Measurements from ENCODE around the gene SREBF1. TPM values are rescaled to one million over a fixed set of nuclear protein-coding genes. Genes with fewer than 3 reads are reported as not detected.

The SREBF1 gene
- total RNA-seq, 6 experiments from 2014 or later: 63.8 to 246 (median 173) TPM

DNA sequence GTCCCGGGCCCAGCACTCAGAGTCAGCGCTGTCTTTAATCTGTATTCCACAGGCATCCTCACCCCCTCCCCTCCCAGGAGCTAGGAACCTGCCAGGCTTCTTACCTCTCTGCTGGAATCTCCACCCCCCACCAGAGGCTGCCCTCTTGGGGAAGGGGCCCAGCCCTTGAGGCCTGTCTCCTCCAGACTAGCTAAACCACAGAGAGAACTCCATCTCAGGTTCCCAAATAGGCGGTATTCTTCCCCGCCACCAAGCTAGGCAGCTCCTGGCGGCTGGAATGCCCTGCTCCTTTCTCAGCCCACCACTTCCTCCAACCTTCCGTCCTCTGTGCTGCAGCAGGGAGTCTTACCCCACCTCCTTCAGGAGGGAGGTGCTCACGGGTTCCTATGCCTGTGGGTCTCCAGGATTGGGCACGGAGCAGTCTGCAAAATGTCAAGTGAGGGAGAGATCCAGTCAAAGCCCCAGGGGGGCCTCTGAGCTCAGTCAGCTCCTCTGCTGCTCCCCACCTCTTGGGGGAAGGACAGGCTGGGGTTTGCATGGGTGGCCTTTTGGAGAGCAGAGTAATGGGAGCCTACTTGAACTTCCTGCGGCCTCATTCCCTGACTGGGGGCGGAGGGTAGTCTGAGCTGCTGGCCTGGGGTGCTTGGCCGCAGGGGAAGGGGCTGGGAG, 55.7 kb downstream of the SREBF1 start:
- Histone ChIP-seq H3K27ac (no peak overlapping the region), H3K36me3 (no peaks in the 10 kb centered on the region), H3K4me1 (peaks cover 0 to 42% (median 15%) of the 10 kb centered on the region in 4 donors), H3K9me3 (no peaks in the 10 kb centered on the region), H3K27me3 (no peaks in the 10 kb centered on the region), H3K4me3 (no peak overlapping the region)
- TF ChIP-seq POLR2A (IDR thresholded peaks at IDR 0.05): no peak
- TF ChIP-seq, protein P1, sequence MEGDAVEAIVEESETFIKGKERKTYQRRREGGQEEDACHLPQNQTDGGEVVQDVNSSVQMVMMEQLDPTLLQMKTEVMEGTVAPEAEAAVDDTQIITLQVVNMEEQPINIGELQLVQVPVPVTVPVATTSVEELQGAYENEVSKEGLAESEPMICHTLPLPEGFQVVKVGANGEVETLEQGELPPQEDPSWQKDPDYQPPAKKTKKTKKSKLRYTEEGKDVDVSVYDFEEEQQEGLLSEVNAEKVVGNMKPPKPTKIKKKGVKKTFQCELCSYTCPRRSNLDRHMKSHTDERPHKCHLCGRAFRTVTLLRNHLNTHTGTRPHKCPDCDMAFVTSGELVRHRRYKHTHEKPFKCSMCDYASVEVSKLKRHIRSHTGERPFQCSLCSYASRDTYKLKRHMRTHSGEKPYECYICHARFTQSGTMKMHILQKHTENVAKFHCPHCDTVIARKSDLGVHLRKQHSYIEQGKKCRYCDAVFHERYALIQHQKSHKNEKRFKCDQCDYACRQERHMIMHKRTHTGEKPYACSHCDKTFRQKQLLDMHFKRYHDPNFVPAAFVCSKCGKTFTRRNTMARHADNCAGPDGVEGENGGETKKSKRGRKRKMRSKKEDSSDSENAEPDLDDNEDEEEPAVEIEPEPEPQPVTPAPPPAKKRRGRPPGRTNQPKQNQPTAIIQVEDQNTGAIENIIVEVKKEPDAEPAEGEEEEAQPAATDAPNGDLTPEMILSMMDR (IDR thresholded peaks at IDR 0.05): no peak
- intact Hi-C loops (cut with DNase I): no loop called here
- ATAC-seq: no peak
- no peak for DNase-seq
- WGBS (ENCODE audit: insufficient coverage, low coverage, low lambda C conversion rate, missing lambda C conversion rate): 43% methylated on average over 4 of the region's 11 CpGs

DNA sequence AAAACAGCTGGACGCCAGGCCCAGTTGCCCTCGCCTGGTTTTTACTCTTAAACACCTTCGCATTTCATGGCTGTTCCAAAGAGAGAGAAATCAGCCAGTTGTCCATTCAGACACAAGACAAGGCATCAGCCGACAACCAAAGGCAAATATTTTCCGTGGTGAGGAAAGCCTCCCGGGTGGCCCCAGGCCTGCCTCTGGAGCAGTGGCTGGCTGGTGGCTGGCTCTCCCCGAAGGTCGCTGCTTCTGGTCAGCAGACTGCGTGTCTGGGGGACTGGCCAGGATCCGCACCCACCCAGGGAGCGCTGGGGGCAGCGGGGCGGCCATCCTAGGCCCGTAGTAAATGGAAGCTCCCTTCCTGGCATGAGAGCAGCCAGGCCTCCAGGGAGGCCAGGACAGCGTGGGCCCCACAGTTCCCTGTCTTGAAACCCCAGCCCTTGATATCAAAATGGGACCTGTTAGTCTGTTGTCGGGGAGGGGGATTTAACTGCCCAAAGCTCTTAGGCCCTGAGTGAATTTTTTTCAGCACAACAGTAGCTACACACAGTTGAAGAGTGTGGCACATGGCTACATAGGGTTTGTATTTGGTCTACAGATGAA, 57.7 kb downstream of the SREBF1 start:
- Histone ChIP-seq H3K4me3 (no peak overlapping the region), H3K27me3 (no peaks in the 10 kb centered on the region), H3K4me1 (peaks cover 0 to 22% (median 8%) of the 10 kb centered on the region in 4 donors), H3K36me3 (no peaks in the 10 kb centered on the region), H3K27ac (peak overlapping the region in 1 of 3 donors; percentile 18), H3K9me3 (no peaks in the 10 kb centered on the region)
- ATAC-seq (no peak), DNase-seq (no peak)
- WGBS (ENCODE audit: insufficient coverage, low coverage, low lambda C conversion rate, missing lambda C conversion rate): 65% methylated on average over 6 of the region's 16 CpGs
- intact Hi-C loops (cut with DNase I): no loop called here
- TF ChIP-seq, protein P1 (IDR thresholded peaks at IDR 0.05): no peak
- TF ChIP-seq POLR2A (IDR thresholded peaks at IDR 0.05): no peak

DNA sequence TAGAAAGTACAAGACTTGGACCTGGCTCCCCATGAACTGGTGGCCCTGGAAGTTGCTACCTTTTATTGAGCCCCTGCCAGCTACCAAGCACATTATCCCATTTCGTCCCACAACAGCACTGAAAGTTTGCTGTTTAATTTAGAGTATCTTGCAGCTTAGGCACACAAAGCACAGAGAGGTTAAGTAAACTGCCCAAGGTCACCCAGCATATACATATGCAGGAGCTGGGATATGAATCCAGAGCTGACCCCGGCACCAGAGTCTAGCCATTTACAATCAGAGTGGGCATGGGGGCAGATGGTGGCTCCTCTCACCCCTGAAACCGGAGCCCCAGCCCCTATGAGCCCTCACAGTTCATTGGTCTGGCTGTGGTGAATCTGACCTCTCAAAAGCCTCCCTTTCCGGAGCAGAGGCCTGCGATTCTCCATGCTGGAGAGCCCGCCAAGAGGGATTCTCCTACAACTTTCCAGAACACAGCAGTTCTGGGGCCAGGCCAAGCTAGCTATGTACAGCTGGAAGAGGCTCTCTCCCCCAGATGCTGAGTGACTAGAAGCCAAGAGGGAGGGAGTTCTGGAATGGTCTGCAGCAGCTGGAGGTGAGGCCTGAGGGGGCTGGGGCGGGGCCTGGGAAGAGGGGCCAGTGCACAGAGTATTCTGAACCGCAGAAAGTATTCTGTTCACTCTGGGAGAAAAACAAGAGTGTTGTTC, 58.3 kb downstream of the SREBF1 start:
- intact Hi-C loops (cut with DNase I): no loop called here
- H3K4me3 ChIP-seq: no peak overlapping the region
- no peaks in the 10 kb centered on the region for H3K27me3 ChIP-seq
- H3K27ac ChIP-seq: peak overlapping the region in 1 of 3 donors; percentile 18
- no peak for TF ChIP-seq POLR2A (IDR thresholded peaks at IDR 0.05)
- TF ChIP-seq, protein P1 (IDR thresholded peaks at IDR 0.05): no peak
- ATAC-seq (no peak), DNase-seq (no peak)
- no peaks in the 10 kb centered on the region for H3K9me3 ChIP-seq
- WGBS (ENCODE audit: insufficient coverage, low coverage, low lambda C conversion rate, missing lambda C conversion rate): 72% methylated on average over 4 of the region's 8 CpGs
- H3K36me3 ChIP-seq: no peaks in the 10 kb centered on the region
- H3K4me1 ChIP-seq: peaks cover 0 to 16% (median 5%) of the 10 kb centered on the region in 4 donors

DNA sequence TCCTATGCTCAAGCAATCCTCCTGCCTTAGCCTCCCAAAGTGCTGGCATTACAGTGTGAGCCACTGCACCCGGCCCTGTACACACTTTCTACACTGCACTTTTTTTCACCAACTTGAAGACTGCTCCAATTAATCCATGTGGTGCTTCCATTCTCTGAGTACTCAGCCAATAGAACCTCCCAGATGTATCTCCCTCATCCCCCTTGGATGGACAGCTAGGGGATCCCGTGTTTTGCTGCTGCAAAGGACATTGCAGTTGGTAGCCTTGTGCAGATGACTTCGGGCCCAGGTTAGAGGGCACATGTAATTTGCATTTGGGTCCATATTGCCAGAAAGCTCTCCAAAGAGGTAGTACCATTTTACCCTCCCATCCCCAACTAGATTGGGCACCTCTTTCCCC, 59.9 kb downstream of the SREBF1 start:
- WGBS (ENCODE audit: insufficient coverage, low coverage, low lambda C conversion rate, missing lambda C conversion rate): 80% methylated on average over 2 of the region's 3 CpGs
- H3K4me3 ChIP-seq: no peak overlapping the region
- intact Hi-C loops (cut with DNase I): no loop called here
- TF ChIP-seq, protein P1 (IDR thresholded peaks at IDR 0.05): no peak
- no peak for TF ChIP-seq POLR2A (IDR thresholded peaks at IDR 0.05)
- peaks cover 0 to 5% (median 2%) of the 10 kb centered on the region in 4 donors for H3K4me1 ChIP-seq
- ATAC-seq: no peak
- no peaks in the 10 kb centered on the region for H3K27me3 ChIP-seq
- H3K36me3 ChIP-seq: no peaks in the 10 kb centered on the region
- no peak for DNase-seq
- no peaks in the 10 kb centered on the region for H3K9me3 ChIP-seq
- no peak overlapping the region for H3K27ac ChIP-seq
